Amygdala (tissue), 56 donors: ENCODE data around the gene ARHGAP6.
"Not testable (repeated sequence)": the region's sequence is repeated elsewhere in the genome, so short reads cannot be mapped to it uniquely, and the experiment has no call there.

ENCODE experiments used
- DNase-seq, 56 donors: peaks; one replicate each; lab custom pipeline; 2025; lab: John Stamatoyannopoulos, UW

The ARHGAP6 gene

GRCh38 chrX:11648705-11649519, 16.8 kb downstream of the ARHGAP6 start:
- no peak for DNase-seq

- no peak for DNase-seq
Measured at GRCh38 chrX:11647138-11647537, 18.6 kb downstream of the ARHGAP6 start.

DNA sequence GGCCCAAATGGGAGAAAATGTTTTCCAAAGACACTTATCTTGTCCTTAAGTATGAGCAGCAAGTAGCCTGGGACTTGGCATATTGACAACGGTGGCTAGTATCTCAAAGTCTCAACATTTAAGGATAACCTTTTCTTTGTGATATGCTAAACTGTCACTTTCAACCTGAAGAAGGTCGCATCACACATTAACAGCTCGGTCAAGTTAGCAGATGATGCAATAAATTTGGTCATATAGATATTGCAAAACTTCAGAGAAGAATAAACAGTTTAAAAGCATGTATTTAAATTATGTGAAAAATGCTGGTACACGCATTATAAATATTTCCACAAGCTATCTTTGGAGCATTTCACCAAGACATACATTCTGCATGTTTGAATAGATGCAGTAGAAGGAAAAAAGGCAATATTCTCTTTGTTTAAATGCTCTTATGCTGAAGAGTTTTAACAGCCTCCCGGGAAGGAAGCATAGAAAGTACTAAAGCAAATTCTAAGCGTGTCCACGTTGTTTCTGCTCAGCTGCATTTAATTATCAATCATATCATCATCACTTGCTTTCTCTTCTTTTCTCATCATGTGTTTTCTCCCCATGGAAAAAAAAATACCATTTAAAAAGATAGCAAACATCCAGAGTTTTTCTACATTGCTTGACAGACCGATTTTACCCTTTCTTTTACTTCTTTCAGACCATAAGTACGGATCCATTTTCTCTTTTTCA, 24.2 kb downstream of the ARHGAP6 start:
- DNase-seq: no peak

- no peak for DNase-seq
Measured at GRCh38 chrX:11640089-11640488, 25.6 kb downstream of the ARHGAP6 start.

DNA sequence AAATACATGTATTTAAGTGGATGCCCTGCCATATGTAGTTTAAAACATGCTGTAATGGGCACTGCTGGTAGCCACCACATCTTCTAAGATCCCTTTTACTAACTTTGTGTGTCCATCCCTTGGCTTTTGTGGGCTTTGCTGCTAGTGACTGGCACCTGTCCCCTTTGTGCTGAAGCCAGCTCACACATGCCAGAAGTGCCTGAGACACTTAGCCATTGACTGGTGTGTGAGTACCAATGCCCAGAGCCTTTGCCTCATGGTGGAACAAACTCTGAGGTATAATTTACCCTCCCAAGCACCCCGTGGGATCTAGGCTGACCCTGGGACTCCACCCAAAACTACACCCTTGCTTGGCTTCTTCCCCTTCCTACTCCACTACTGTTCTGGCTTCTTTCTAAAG, 33.0 kb downstream of the ARHGAP6 start:
- DNase-seq: no peak

DNA sequence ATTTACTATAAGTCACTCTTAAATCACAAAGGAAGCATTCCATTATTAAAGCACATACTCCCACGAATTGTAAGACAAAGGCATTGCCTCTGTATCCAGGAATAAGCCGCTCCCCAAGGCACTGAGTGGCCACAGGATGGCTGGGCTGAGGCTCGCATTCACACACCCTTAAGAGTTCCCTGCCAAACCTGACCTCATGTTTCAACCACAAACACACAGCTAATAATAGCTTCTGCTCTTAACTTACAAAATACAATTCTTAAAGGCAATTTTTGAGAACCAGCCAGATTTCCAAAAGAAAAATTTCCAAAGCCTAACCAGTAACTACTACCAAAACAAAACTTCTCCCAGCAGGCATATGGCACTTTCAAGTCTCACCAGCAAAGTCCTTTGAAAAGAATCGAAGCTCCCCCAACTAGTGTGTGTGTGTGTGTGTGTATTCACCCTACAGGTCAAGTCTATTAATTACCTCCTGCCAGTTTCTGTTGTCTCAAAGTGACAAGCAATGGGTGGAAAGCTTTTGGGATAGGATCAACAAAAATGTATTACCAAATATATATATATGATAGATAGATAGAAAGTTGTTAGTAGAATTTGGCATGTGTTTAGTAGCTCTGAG, 36.0 kb downstream of the ARHGAP6 start:
- no peak for DNase-seq

- DNase-seq: no peak
Measured at GRCh38 chrX:11628399-11628798, 37.3 kb downstream of the ARHGAP6 start.

DNA sequence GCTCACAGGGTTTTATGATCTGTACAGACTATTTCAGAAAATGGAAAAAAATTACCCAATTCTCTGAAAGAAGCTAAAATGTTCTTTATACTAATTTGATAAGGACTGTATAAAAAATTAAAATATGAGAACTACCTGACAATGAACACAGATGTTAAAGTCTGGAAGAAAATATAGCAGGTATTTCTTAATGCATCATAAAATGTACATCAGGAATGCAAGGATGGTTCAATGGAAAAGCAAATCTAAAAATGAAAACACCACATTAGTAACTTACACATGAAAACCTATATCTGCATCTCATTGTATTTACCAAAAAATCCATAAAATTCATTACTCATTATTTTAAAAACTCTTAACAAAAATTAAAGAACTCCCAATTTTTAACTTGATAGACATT, 39.4 kb downstream of the ARHGAP6 start:
- DNase-seq: no peak

DNA sequence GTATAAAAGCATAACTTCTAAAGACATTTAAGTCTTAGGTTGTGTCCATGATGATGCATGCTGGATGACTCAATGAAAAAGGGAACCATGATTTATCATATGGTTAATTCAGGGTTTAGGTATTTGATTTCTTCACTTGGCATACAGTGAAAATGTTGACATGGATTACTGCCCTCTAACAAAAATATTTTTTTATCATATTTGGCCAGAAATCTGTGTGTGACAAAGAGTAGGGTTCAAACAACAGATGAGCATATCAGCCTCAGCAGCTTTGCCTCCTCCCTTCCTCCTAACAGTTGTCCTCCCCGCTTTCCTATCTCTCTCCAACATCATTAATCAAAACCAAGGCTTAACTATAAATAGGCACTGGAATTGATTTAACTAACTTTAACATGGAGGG, 46.3 kb downstream of the ARHGAP6 start:
- DNase-seq: no peak

GRCh38 chrX:11614253-11614652, 51.5 kb downstream of the ARHGAP6 start:
- DNase-seq: not testable (repeated sequence)

DNA sequence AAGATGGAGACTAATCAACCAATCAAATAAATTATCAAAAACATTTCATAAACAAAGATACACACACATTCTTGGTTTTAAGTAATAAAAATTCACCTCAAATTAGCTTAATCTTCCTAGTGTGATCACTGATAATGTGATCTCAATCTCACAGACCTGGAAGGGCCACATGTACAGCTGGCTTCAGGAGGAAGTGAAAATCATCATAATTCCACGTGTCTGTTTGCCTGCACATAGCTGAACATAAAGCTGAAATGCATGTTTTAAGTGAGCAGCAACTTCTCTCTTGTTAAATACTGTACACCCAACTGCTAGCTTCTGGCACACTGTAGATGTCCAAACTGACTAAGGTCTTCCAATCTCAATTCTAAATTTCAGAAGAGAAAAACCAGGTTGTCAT, 53.8 kb downstream of the ARHGAP6 start:
- no peak for DNase-seq

- no peak for DNase-seq
Measured at GRCh38 chrX:11611161-11611560, 54.6 kb downstream of the ARHGAP6 start.

DNA sequence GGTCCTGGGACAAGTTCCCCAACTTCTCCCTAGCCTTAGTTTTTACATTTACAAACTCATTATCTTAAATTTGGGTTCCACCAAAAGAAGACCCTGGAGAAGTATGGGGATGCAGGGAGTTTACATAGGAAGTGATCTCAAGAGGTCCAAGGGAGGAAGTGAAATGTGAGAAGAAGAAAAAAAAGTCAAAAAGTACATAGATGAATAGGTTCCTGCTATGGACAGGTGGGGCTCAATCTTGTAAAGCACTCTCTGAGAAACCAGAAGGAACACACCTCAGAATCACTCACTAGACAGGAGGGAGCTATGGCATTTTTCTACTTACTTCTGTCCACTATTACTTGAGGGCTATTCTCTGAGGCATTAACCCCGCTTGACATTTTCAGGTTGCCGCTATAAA, 56.6 kb downstream of the ARHGAP6 start:
- DNase-seq: no peak

- no peak for DNase-seq
Measured at GRCh38 chrX:11606408-11606807, 59.3 kb downstream of the ARHGAP6 start.

GRCh38 chrX:11600578-11600977, 65.1 kb downstream of the ARHGAP6 start:
- DNase-seq: no peak

DNA sequence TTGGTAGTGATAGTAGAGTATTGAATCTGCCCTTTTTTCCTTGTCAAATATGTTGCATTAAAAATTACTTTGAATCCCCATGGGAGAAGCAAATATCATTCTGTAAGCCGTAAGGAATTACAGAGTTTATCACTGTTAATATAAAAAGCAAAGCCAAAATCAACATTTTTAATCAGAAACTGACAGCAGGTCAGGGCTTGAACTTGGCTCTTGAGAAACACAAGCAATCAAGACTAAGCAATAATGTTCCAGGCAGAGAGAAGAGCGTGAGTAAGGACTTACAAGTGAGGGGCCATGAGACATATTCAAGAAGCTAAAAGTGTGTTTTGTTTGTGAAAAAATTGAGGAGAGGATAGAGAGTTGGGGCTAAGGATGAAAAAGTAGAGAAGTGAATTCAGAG, 68.2 kb downstream of the ARHGAP6 start:
- DNase-seq: no peak

GRCh38 chrX:11591723-11592346, 73.9 kb downstream of the ARHGAP6 start:
- no peak for DNase-seq

GRCh38 chrX:11589641-11590040, 76.1 kb downstream of the ARHGAP6 start:
- no peak for DNase-seq

GRCh38 chrX:11588097-11588496, 77.6 kb downstream of the ARHGAP6 start:
- no peak for DNase-seq

GRCh38 chrX:11585174-11585573, 80.5 kb downstream of the ARHGAP6 start:
- no peak for DNase-seq

- DNase-seq: no peak
Measured at GRCh38 chrX:11580789-11581188, 84.9 kb downstream of the ARHGAP6 start.
